WI38 (cell line): Measurements from ENCODE around the gene RNPC3.

ENCODE experiments used
- H3K4me3 ChIP-seq: 2 replicates; pipeline ENCODE4 v1.5.1; 2011; ENCODE audit warnings: low read depth, mild to moderate bottlenecking, control low read depth, low read length
- CTCF ChIP-seq: IDR thresholded peaks from 2 replicates; pipeline ENCODE4 v1.5.1; 2012; ENCODE audit warnings: low read depth, mild to moderate bottlenecking, control low read depth, low read length

Gene RNPC3

DNA sequence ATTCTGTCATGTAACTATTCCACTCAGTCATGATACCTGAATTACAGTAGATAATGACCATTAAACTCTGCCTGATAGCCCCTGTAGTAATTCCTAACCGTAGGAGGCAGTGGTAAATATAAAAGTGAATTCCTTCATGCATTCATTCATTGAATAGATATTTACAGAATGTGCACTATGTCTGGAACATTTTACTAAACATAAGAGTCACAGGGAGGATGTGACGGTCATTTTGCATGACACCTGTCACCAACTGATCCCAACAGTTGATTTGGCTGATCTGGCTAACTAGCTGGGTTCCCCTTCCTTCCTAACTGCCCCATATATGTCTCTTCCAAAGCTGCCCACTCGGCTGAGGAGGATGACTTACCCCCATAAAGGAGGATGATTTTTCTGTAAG is 2.2 kb upstream of the RNPC3 start:
- no peak overlapping the region for H3K4me3 ChIP-seq
- no peak for TF ChIP-seq CTCF

DNA sequence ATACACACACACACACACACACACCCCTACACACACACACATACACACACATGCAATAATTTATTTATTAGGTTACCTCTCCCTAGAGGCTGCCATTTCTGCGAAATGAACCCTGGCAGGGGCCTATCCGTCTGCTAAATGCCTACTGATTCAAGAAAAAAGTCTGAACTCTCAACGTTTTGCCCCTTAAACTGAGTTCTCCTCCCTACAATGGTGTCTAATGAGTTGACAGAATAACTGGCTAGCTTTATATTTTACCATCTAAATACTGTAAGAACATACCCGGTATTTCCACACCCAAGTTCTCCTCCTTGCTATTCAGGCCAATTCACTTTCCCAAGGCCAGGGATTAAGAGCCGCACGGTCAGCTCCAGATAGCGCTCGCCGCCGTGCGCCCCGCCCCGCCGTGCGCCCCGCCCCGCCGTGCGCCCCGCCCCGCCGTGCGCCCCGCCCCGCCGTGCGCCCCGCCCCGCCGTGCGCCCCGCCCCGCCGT is 339 bp upstream of the RNPC3 start:
- H3K4me3 ChIP-seq: peak overlapping the region; percentile 50
- no peak for TF ChIP-seq CTCF

DNA sequence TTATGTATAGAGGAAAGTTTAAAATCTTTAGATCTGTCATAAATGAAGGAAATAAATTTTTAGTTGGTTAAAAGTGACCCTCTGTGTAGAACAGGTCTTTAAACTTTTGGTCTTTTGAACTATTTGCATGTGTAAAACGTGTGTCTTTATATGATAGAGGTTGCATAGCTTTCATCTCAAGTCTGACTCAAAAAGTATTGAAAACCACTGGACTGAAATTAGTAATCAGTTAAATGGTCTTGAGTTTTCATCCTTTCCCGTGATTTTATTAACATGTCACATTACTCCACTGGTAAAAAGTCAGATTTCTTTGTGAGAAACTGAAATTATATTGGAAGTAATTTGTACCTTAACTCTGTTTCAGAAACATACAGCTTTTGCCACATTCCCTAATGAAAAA is 1.8 kb downstream of the RNPC3 start:
- no peak for TF ChIP-seq CTCF

GRCh38 chr1:103529746-103530145 is 4.2 kb downstream of the RNPC3 start:
- no peak for TF ChIP-seq CTCF
- H3K4me3 ChIP-seq: no peak overlapping the region

More for the DNA sequence above, 1.8 kb downstream of the RNPC3 start:
- H3K4me3 ChIP-seq: peak overlapping the region; percentile 96

DNA sequence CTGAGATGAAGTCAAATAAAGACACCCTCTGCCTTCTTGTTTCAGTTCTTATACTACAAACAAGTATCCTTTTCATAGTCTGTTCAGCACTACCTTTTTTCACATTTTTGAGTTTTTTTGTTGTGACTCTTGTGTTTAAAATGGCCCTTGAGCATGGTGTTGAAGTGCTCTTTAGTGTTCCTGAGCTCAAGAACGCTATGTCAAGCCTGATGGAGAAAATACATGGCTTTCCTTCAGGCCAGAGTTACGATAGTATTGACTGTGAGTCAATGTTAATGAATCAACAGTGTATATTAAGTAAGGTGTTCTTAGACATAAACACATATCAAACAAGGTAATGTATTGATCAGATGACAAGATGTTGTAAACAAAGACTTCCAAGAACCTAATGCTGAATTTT is 12.7 kb downstream of the RNPC3 start:
- no peak overlapping the region for H3K4me3 ChIP-seq
- no peak for TF ChIP-seq CTCF

DNA sequence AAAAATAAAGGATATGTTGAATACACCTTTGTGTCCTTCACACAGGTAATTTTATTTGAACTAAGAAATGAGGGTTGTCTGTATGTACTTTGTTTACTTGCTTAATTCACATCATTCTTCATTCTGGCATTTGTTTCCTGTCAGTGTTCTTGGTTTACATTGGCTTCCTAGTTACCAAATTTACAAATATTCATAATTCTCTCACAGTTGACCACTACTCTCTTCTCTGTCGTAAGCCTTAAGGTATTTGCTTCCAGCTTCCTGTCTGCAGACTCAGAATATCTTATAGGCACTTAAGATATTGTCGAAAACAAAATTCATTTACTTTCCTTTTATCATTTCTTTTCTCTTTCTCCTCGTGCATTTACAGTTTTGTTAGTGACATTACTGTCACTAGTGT is 15.9 kb downstream of the RNPC3 start:
- H3K4me3 ChIP-seq: no peak overlapping the region
- TF ChIP-seq CTCF: no peak

GRCh38 chr1:103546496-103546895 is 21.0 kb downstream of the RNPC3 start:
- TF ChIP-seq CTCF: no peak
- no peak overlapping the region for H3K4me3 ChIP-seq
